GM18508 (cell line): Measurements from ENCODE around the gene MYO16.
"Not testable (repeated sequence)": the region's sequence is repeated elsewhere in the genome, so short reads cannot be mapped to it uniquely, and the experiment has no call there.

ENCODE experiments used
- ATAC-seq: cut with Tn5 transposase; IDR thresholded peaks from one replicate; pipeline ENCODE4 v1.9.1; 2021; ENCODE audit warnings: moderate number of reproducible peaks; ENCODE audit not compliant: insufficient read depth, unreplicated experiment

Gene MYO16

GRCh38 chr13:109205315-109205714 is 575.9 kb downstream of the MYO16 start:
- no peak for ATAC-seq

- ATAC-seq: no peak
Observed at GRCh38 chr13:109206616-109207015, 577.2 kb downstream of the MYO16 start.

GRCh38 chr13:109207622-109208021 is 578.2 kb downstream of the MYO16 start:
- ATAC-seq: no peak

GRCh38 chr13:109208522-109208921 is 579.1 kb downstream of the MYO16 start:
- ATAC-seq: no peak

GRCh38 chr13:109209526-109209925 is 580.1 kb downstream of the MYO16 start:
- no peak for ATAC-seq

GRCh38 chr13:109211616-109212015 is 582.2 kb downstream of the MYO16 start:
- ATAC-seq: no peak

GRCh38 chr13:109212650-109213049 is 583.2 kb downstream of the MYO16 start:
- no peak for ATAC-seq

- ATAC-seq: no peak
Observed at GRCh38 chr13:109213714-109214113, 584.3 kb downstream of the MYO16 start.

GRCh38 chr13:109214393-109214792 is 585.0 kb downstream of the MYO16 start:
- ATAC-seq: no peak

GRCh38 chr13:109215377-109215776 is 586.0 kb downstream of the MYO16 start:
- no peak for ATAC-seq

GRCh38 chr13:109217510-109217909 is 588.1 kb downstream of the MYO16 start:
- not testable (repeated sequence) for ATAC-seq

GRCh38 chr13:109220631-109221030 is 591.2 kb downstream of the MYO16 start:
- no peak for ATAC-seq

GRCh38 chr13:109224033-109224432 is 594.6 kb downstream of the MYO16 start:
- no peak for ATAC-seq

- ATAC-seq: no peak
Observed at GRCh38 chr13:109226631-109227030, 597.2 kb downstream of the MYO16 start.

GRCh38 chr13:109227344-109227940 is 598.0 kb downstream of the MYO16 start:
- no peak for ATAC-seq

- ATAC-seq: no peak
Observed at GRCh38 chr13:109228211-109228610, 598.8 kb downstream of the MYO16 start.

- ATAC-seq: no peak
Observed at GRCh38 chr13:109231888-109232287, 602.5 kb downstream of the MYO16 start.

- no peak for ATAC-seq
Observed at GRCh38 chr13:109233293-109233692, 603.9 kb downstream of the MYO16 start.

GRCh38 chr13:109235901-109236300 is 606.5 kb downstream of the MYO16 start:
- ATAC-seq: no peak

- no peak for ATAC-seq
Observed at GRCh38 chr13:109241160-109241559, 611.7 kb downstream of the MYO16 start.

- ATAC-seq: no peak
Observed at GRCh38 chr13:109243311-109243951, 614.0 kb downstream of the MYO16 start.

- no peak for ATAC-seq
Observed at GRCh38 chr13:109244566-109244965, 615.2 kb downstream of the MYO16 start.
